Hepatocyte (in vitro differentiated cells): Measurements from ENCODE around the gene NR1H3.

Experiments used
- EZH2 ChIP-seq: fragments of 200-600 bp; sonication (generic); IDR thresholded peaks from 2 replicates; pipeline ENCODE4 v1.6.1; 2016; ENCODE audit warnings: antibody characterized with exemption, mild to moderate bottlenecking, borderline replicate concordance
- TF ChIP-seq, protein P1 (sequence below): fragments of 200-600 bp; sonication (generic); IDR thresholded peaks from 2 replicates; pipeline ENCODE4 v1.5.1; 2016; ENCODE audit warnings: antibody characterized with exemption, mild to moderate bottlenecking; ENCODE audit not compliant: poor library complexity

DNA sequence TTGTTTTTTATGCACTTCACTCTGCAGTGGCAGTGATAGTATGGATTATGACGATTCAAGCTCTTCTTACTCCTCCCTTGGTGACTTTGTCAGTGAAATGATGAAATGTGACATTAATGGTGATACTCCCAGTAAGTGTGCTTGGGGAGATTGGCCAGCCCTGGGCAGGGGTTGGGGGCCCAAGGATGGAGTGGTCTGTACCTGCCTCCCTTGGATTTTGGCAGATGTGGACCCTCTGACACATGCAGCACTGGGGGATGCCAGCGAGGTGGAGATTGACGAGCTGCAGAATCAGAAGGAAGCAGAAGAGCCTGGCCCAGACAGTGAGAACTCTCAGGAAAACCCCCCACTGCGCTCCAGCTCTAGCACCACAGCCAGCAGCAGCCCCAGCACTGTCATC, 26.4 kb downstream of the NR1H3 start:
- no peak for TF ChIP-seq EZH2
- TF ChIP-seq, protein P1, sequence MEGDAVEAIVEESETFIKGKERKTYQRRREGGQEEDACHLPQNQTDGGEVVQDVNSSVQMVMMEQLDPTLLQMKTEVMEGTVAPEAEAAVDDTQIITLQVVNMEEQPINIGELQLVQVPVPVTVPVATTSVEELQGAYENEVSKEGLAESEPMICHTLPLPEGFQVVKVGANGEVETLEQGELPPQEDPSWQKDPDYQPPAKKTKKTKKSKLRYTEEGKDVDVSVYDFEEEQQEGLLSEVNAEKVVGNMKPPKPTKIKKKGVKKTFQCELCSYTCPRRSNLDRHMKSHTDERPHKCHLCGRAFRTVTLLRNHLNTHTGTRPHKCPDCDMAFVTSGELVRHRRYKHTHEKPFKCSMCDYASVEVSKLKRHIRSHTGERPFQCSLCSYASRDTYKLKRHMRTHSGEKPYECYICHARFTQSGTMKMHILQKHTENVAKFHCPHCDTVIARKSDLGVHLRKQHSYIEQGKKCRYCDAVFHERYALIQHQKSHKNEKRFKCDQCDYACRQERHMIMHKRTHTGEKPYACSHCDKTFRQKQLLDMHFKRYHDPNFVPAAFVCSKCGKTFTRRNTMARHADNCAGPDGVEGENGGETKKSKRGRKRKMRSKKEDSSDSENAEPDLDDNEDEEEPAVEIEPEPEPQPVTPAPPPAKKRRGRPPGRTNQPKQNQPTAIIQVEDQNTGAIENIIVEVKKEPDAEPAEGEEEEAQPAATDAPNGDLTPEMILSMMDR: no peak
